AG04449 (cell line): ENCODE results near the gene KL.

Source experiments
- CTCF ChIA-PET: fragments of 350-600 bp; formaldehyde crosslinking; extraction: SDS; loops from one replicate; lab custom pipeline; 2021; ENCODE audit warnings: antibody characterized with exemption; lab: Yijun Ruan, JAX
- POLR2A ChIA-PET: fragments of 400-600, 350-600 bp; formaldehyde crosslinking; extraction: SDS; loops from one replicate; lab custom pipeline; 2020; ENCODE audit warnings: antibody characterized with exemption, inconsistent platforms; lab: Yijun Ruan, JAX
- DNase-seq: peaks from one replicate; pipeline ENCODE4 v3.0.0-alpha.2; 2010; ENCODE audit warnings: low read depth, low spot score
- H3K4me3 ChIP-seq: 2 replicates; pipeline ENCODE4 v1.5.1; 2011; ENCODE audit warnings: low read depth, mild to moderate bottlenecking, control low read depth, low read length
- TF ChIP-seq, protein P1 (sequence below): IDR thresholded peaks from one replicate; pipeline ENCODE4 v1.5.1; 2011; ENCODE audit warnings: mild to moderate bottlenecking, moderate library complexity, low read length, control low read depth, inconsistent platforms; ENCODE audit not compliant: insufficient read depth; ENCODE audit errors: missing control alignments

KL gene

DNA sequence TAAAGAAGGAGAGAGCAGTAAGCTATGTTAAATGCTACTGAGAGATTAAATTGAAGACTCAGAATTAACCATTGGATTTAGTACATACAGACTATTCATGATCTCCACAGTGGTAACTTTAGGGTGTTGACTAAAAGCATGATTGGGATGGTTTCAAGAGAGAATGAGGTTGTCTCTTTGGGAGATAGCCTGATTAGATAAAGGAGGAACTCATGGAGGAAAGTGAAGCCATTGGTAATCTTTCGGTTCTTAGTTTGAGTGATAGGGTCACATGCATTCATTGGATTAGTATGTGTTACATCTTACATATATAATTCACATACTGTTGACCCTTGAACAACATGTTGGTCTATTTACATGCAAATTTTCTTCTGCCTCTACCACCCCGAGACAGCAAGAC, 18.8 kb upstream of the KL start:
- ChIA-PET POLR2A (no interaction called here), CTCF (no interaction called here)
- TF ChIP-seq, protein P1, sequence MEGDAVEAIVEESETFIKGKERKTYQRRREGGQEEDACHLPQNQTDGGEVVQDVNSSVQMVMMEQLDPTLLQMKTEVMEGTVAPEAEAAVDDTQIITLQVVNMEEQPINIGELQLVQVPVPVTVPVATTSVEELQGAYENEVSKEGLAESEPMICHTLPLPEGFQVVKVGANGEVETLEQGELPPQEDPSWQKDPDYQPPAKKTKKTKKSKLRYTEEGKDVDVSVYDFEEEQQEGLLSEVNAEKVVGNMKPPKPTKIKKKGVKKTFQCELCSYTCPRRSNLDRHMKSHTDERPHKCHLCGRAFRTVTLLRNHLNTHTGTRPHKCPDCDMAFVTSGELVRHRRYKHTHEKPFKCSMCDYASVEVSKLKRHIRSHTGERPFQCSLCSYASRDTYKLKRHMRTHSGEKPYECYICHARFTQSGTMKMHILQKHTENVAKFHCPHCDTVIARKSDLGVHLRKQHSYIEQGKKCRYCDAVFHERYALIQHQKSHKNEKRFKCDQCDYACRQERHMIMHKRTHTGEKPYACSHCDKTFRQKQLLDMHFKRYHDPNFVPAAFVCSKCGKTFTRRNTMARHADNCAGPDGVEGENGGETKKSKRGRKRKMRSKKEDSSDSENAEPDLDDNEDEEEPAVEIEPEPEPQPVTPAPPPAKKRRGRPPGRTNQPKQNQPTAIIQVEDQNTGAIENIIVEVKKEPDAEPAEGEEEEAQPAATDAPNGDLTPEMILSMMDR, result no peak
- no peak for DNase-seq
- H3K4me3 ChIP-seq, result no peak overlapping the region

DNA sequence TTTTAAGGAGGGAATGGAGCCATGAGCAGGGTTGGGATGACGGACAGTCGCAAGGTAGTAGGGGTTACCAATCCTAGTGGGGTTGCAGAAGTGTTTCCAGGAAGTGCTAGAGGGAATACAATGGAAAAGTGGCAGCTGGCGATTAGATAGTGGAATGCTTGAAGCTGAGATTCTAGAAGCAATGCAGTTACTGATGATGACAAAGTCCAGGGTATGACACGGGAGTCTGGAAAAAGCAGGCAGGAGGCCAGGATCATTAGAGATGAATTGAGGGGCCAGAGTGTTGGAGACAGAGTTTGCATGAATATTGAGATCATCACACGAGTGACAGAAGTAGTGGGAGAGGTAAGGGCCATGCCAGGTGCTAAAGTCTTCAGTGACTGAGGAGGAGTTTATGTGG, 17.3 kb upstream of the KL start:
- H3K4me3 ChIP-seq, result no peak overlapping the region
- ChIA-PET CTCF (no interaction called here), POLR2A (no interaction called here)
- no peak for DNase-seq
- TF ChIP-seq, protein P1, result no peak

DNA sequence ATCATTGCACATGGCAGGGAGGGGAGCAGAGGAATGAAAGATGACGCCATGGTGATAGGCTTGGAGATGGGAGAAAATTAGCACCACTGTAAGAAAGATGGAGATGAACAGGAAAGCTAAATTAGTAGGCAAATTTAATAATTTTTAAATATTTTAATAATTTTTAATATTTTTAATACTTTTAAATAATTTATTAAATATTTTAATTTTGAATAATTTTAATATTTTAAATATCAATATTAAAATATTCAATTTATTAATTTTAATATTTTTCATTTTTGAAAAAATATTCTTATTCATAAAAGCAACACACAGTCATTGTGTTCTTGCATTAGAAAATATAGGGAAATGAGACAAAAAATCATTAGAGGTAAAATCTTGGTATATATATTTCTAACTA, 15.9 kb upstream of the KL start:
- H3K4me3 ChIP-seq, result no peak overlapping the region
- CTCF ChIA-PET, result no interaction called here
- POLR2A ChIA-PET, result no interaction called here
- DNase-seq, result no peak
- TF ChIP-seq, protein P1, result no peak

DNA sequence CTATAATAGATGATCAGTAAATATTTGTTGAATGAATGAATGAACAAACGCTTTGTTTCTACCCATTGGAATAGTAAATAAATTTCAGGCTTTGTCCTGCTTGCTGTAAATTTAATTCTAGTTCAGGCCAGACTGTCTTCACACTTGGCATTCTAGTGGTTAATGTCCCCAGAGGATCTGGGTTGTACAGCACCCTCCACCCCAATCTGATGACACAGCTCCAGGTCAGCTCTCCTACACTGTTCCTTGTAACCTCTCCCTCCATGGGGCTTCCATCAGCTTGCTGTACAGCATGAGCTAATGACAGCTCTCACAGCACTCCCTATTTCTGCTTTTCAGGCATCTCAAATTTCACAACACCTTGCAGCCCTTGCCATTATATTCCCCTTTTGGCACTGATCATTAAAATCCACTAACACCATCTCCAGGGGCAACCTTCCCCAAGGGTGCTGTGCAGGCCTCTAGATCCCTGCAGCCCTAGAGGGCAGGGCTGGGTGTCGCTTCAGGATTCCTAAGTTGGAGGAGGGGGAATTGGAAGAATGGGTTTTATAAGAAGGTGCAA, 12.7 kb upstream of the KL start:
- no peak overlapping the region for H3K4me3 ChIP-seq
- ChIA-PET CTCF (no interaction called here), POLR2A (no interaction called here)
- TF ChIP-seq, protein P1, result no peak
- no peak for DNase-seq

DNA sequence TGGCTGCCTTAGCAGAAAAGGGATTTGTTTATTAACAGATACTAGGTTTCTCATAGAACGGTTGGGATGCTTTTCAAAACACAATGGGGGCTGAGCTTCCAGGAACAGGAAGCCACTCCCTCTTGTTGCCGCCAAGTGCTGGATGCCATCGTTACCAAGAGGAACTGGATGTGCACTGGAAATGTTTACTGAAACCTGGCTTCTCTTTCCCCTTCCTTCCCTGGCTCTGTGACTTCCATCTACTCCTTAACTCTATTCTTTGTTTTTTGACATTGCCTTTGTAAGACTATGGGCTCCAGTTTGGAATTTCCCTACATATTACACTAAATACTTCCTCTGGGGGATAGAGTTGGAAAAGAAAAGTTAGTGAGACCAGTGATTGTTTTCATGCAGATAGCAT, 11.7 kb upstream of the KL start:
- no peak for DNase-seq
- ChIA-PET CTCF (no interaction called here), POLR2A (no interaction called here)
- no peak overlapping the region for H3K4me3 ChIP-seq
- TF ChIP-seq, protein P1, result no peak

DNA sequence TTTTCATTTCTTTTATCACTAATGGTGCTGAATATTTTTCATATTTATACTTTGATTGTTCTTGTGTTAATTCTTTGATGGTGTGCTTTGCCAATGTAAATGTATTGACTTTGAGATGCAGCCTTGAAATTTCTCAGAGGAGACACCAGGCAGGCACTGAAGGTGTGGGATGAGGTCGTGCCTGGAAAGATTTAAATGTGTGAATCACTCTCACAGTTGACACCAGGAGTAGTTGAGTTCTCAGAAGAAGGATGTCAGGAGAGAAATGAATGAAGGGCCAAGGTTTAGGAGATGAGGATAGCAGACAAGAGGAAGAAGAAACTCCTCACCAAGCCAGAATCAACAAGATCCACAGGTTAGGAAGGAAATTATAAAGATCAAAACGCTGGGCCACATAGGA, 10.1 kb upstream of the KL start:
- no peak for DNase-seq
- no peak overlapping the region for H3K4me3 ChIP-seq
- POLR2A ChIA-PET, result no interaction called here
- CTCF ChIA-PET, result no interaction called here
- TF ChIP-seq, protein P1, result no peak
